ENCODE data around the gene NRXN3. TPM values are rescaled to one million over a fixed set of nuclear protein-coding genes. Genes with fewer than 3 reads are reported as not detected.

The NRXN3 gene
- total and polyA plus RNA-seq, 2 of the 13 experiments (the other 11 are each of a cell fraction or from before 2014, with no cell fraction given), result 0.03 TPM; not detected in 1

DNA sequence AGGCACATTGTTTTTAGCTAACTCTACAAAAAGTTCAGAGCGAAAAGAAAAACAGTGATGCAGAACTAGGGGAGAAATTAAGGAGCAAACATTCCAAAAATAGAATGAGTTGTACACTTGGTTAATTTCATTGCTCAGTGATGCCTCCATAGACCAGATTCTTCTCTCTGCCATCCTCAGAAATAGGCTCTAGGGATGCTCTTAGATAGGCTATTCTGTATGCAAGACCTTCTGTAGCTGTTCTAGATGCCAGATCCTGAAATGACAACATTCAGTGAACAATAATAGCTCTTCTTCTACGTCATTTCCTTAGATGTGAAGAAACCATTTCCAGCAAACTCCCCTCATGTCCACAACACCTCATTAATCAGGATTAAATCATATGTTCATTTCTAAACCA, 1574.9 kb downstream of the NRXN3 start:
- TF ChIP-seq ZNF713 (CRISPR knock-in tag; IDR thresholded peaks at IDR 0.05) (no peak), NKX3-1 (CRISPR knock-in tag; IDR thresholded peaks at IDR 0.05) (no peak), HNF4G (IDR thresholded peaks at IDR 0.05; ENCODE audit: borderline replicate concordance, low read depth, low read length) (no peak), HNF4G (CRISPR knock-in tag; IDR thresholded peaks at IDR 0.05; ENCODE audit: borderline replicate concordance, low read depth) (no peak), ZNF441 (CRISPR knock-in tag; IDR thresholded peaks at IDR 0.05; ENCODE audit: borderline replicate concordance) (no peak), RFX1 (IDR thresholded peaks at IDR 0.05) (no peak), ZSCAN22 (CRISPR knock-in tag; IDR thresholded peaks at IDR 0.05) (no peak), SAP130 (CRISPR knock-in tag; IDR thresholded peaks at IDR 0.05; ENCODE audit: low read depth) (no peak), ZFP1 (CRISPR knock-in tag; IDR thresholded peaks at IDR 0.05) (no peak), HOXD1 (CRISPR knock-in tag; IDR thresholded peaks at IDR 0.05) (no peak), ZNF841 (CRISPR knock-in tag; IDR thresholded peaks at IDR 0.05; ENCODE audit: borderline replicate concordance) (no peak)
- TF ChIP-seq, protein P1, sequence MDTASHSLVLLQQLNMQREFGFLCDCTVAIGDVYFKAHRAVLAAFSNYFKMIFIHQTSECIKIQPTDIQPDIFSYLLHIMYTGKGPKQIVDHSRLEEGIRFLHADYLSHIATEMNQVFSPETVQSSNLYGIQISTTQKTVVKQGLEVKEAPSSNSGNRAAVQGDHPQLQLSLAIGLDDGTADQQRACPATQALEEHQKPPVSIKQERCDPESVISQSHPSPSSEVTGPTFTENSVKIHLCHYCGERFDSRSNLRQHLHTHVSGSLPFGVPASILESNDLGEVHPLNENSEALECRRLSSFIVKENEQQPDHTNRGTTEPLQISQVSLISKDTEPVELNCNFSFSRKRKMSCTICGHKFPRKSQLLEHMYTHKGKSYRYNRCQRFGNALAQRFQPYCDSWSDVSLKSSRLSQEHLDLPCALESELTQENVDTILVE (CRISPR knock-in tag; IDR thresholded peaks at IDR 0.05), result no peak
- TF ChIP-seq, protein P2, sequence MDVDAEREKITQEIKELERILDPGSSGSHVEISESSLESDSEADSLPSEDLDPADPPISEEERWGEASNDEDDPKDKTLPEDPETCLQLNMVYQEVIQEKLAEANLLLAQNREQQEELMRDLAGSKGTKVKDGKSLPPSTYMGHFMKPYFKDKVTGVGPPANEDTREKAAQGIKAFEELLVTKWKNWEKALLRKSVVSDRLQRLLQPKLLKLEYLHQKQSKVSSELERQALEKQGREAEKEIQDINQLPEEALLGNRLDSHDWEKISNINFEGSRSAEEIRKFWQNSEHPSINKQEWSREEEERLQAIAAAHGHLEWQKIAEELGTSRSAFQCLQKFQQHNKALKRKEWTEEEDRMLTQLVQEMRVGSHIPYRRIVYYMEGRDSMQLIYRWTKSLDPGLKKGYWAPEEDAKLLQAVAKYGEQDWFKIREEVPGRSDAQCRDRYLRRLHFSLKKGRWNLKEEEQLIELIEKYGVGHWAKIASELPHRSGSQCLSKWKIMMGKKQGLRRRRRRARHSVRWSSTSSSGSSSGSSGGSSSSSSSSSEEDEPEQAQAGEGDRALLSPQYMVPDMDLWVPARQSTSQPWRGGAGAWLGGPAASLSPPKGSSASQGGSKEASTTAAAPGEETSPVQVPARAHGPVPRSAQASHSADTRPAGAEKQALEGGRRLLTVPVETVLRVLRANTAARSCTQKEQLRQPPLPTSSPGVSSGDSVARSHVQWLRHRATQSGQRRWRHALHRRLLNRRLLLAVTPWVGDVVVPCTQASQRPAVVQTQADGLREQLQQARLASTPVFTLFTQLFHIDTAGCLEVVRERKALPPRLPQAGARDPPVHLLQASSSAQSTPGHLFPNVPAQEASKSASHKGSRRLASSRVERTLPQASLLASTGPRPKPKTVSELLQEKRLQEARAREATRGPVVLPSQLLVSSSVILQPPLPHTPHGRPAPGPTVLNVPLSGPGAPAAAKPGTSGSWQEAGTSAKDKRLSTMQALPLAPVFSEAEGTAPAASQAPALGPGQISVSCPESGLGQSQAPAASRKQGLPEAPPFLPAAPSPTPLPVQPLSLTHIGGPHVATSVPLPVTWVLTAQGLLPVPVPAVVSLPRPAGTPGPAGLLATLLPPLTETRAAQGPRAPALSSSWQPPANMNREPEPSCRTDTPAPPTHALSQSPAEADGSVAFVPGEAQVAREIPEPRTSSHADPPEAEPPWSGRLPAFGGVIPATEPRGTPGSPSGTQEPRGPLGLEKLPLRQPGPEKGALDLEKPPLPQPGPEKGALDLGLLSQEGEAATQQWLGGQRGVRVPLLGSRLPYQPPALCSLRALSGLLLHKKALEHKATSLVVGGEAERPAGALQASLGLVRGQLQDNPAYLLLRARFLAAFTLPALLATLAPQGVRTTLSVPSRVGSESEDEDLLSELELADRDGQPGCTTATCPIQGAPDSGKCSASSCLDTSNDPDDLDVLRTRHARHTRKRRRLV (CRISPR knock-in tag; IDR thresholded peaks at IDR 0.05), result no peak
- TF ChIP-seq, protein P3, sequence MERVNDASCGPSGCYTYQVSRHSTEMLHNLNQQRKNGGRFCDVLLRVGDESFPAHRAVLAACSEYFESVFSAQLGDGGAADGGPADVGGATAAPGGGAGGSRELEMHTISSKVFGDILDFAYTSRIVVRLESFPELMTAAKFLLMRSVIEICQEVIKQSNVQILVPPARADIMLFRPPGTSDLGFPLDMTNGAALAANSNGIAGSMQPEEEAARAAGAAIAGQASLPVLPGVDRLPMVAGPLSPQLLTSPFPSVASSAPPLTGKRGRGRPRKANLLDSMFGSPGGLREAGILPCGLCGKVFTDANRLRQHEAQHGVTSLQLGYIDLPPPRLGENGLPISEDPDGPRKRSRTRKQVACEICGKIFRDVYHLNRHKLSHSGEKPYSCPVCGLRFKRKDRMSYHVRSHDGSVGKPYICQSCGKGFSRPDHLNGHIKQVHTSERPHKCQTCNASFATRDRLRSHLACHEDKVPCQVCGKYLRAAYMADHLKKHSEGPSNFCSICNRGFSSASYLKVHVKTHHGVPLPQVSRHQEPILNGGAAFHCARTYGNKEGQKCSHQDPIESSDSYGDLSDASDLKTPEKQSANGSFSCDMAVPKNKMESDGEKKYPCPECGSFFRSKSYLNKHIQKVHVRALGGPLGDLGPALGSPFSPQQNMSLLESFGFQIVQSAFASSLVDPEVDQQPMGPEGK (CRISPR knock-in tag; IDR thresholded peaks at IDR 0.05), result no peak
- Histone ChIP-seq H3K27me3 (ENCODE audit: control insufficient read depth in 1 of 2, insufficient read depth in 2 of 2, low read length in 2 of 2) (no peaks in the 10 kb centered on the region), H3K9me3 (ENCODE audit: low read length) (peaks cover 91% of the 10 kb centered on the region), H4K20me1 (ENCODE audit: insufficient read depth, low read length) (no peaks in the 10 kb centered on the region), H3K36me3 (replicated peaks in 1 of 2; ENCODE audit: control insufficient read depth in 1 of 2, insufficient read depth in 2 of 2, low read length in 2 of 2) (no peaks in the 10 kb centered on the region), H3K4me1 (ENCODE audit: insufficient read depth, low read length) (no peaks in the 10 kb centered on the region), H3K27ac (ENCODE audit: extremely low read length, insufficient read depth, low read length) (no peak overlapping the region), H2AFZ (ENCODE audit: low read length) (no peak overlapping the region), H3K79me2 (ENCODE audit: insufficient read depth, low read length) (no peaks in the 10 kb centered on the region), H3K4me2 (ENCODE audit: low read depth, low read length) (no peak overlapping the region), H3K9ac (ENCODE audit: insufficient read depth, low read depth, low read length) (no peak overlapping the region), H3K4me3 (replicated peaks in 1 of 3; ENCODE audit: insufficient read depth in 1 of 3, low read depth in 2 of 3, low read length in 3 of 3) (no peak overlapping the region)
- BruUV-seq (replicated peaks), result no TSS peak
- WGBS (ENCODE audit: low lambda C conversion rate), result 4% methylated on average over 2 of the region's 2 CpGs
- intact Hi-C loops (cut with micrococcal nuclease; ENCODE audit: unreplicated experiment) (no loop called here), in situ Hi-C loops (cut with HindIII; ENCODE audit: extremely low pct_ligation_motif_present, low pct_unique_long_range_greater_than_20kb) (no loop called here)
- ChIA-PET POLR2A (no interaction called here), CTCF (ENCODE audit: low intra/inter-chr PET ratio, low total read pairs) (no interaction called here)
- DNase-seq (ENCODE audit: low spot score) (no peak), FAIRE-seq (no peak), ATAC-seq (no peak)

All from HepG2 (cell line).